ENCODE measurements around the gene FBXL13. TPM values are rescaled to one million over a fixed set of nuclear protein-coding genes. Genes with fewer than 3 reads are reported as not detected.
"Not testable (repeated sequence)": the region's sequence is repeated elsewhere in the genome, so short reads cannot be mapped to it uniquely, and the experiment has no call there.

Gene FBXL13
- total RNA-seq, 4 donors from 2014 or later: 0.20 to 3.5 (median 1.8) TPM

DNA sequence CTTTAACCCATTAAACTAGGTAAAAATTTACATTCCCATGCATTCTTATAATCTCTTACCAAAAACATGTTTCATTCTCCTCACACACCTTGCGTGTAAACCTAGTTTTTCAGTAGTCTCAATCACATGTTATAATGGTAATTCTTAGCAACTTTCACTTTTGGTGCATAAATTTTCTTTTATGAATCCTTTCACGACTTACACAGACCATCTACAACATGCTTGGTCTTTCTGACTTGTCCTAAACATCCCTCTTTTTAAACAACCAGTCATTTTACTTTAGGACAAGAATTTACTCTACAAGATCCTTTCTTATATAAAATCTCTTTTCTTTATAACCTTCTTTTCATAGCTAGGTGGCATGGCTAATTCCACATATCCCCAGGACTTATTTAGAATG is 25.8 kb downstream of the FBXL13 start:
- WGBS, 2 donors: 88 to 93% methylated on average over 2 of the region's 2 CpGs

DNA sequence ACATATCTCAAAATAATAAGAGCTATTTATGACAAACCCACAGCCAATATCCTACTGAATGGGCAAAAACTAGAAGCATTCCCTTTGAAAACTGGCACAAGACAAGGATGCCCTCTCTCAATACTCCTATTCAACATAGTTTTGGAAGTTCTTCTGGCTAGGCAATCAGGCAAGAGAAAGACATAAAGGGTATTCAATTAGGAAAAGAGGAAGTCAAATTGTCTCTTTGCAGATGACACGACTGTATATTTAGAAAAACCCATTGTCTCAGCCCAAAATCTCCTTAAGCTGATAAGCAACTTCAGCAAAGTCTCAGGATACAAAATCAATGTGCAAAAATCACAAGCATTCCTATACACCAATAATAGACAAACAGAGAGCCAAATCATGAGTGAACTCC is 32.8 kb downstream of the FBXL13 start:
- not testable (repeated sequence) for H3K4me1 ChIP-seq; H3K27ac ChIP-seq; DNase-seq (ENCODE audit: low spot score in 2 of 2); H3K27me3 ChIP-seq; H3K4me3 ChIP-seq; H3K36me3 ChIP-seq
- WGBS, 2 donors: 71 to 73% methylated on average over 1 of the region's 1 CpG
- H3K9me3 ChIP-seq: peaks cover 0 to 14% (median 0%) of the 10 kb centered on the region in 4 donors

More for the DNA sequence above, 25.8 kb downstream of the FBXL13 start:
- Histone ChIP-seq H3K4me1 (no peaks in the 10 kb centered on the region), H3K27ac (no peak overlapping the region), H3K9me3 (peaks cover 0 to under 1% (median 0%) of the 10 kb centered on the region in 4 donors), H3K36me3 (no peaks in the 10 kb centered on the region), H3K4me3 (no peak overlapping the region), H3K27me3 (no peaks in the 10 kb centered on the region)
- no peak for DNase-seq (ENCODE audit: low spot score in 2 of 2)
- TF ChIP-seq EP300 (IDR thresholded peaks at IDR 0.05): no peak
- no peak for TF ChIP-seq POLR2A (IDR thresholded peaks at IDR 0.05)
- TF ChIP-seq, protein P1, sequence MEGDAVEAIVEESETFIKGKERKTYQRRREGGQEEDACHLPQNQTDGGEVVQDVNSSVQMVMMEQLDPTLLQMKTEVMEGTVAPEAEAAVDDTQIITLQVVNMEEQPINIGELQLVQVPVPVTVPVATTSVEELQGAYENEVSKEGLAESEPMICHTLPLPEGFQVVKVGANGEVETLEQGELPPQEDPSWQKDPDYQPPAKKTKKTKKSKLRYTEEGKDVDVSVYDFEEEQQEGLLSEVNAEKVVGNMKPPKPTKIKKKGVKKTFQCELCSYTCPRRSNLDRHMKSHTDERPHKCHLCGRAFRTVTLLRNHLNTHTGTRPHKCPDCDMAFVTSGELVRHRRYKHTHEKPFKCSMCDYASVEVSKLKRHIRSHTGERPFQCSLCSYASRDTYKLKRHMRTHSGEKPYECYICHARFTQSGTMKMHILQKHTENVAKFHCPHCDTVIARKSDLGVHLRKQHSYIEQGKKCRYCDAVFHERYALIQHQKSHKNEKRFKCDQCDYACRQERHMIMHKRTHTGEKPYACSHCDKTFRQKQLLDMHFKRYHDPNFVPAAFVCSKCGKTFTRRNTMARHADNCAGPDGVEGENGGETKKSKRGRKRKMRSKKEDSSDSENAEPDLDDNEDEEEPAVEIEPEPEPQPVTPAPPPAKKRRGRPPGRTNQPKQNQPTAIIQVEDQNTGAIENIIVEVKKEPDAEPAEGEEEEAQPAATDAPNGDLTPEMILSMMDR (IDR thresholded peaks at IDR 0.05): no peak

DNA sequence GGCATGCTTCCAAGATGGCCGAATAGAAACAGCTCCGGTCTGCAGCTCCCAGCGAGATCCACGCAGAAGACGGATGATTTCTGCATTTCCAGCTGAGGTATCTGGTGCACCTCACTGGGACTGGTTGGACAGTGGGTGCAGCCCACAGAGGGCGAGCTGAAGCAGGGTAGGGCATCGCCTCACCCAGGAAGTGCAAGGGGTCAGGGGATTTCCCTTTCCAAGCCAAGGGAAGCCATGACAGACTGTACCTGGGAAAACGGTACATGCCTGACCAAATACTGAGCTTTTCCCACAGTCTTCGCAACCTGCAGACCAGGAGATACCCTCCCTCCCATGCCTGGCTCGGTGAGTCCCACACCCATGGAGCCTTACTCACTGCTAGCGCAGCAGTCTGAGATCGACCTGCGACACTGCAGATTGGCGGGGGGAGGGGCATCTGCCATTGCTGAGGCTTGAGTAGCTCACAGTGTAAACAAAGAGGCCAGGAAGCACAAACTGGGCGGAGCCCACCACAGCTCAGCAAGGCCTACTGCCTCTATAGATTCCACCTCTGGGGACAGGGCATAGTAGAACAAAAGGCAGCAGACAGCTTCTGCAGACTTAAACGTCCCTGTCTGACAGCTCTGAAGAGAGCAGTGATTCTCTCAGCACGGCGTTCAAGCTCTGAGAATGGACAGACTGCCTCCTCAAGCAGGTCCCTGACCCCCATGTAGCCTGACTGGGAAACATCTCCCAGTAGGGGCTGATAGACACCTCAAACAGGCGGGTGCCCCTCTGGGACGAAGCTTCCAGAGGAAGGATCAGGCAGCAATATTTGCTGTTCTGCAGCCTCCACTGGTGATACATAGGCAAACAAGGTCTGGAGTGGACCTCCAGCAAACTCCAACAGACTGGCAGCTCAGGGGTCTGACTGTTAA is 36.5 kb downstream of the FBXL13 start:
- DNase-seq (ENCODE audit: low spot score in 2 of 2); H3K4me3 ChIP-seq; H3K4me1 ChIP-seq; H3K9me3 ChIP-seq; H3K27ac ChIP-seq; H3K36me3 ChIP-seq; H3K27me3 ChIP-seq: not testable (repeated sequence)
- WGBS, 2 donors: 75 to 80% methylated on average over 17 to 20 of the region's 20 CpGs

DNA sequence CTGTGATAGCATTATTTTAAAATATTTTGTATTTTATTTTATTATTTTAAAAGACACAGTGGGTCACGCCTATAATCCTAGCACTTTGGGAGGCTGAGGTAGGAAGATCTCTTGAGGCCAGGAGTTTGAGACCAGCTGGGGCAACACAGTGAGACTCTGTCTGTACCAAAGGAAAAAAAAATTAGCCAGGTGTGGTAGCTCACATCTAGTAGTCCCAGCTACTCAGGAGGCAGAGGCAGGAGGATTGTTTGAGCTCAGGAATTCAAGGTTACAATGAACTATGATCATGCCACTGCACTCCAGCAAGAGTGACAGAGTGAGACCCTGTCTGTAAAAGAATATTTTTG is 37.1 kb downstream of the FBXL13 start:
- no peaks in the 10 kb centered on the region for H3K36me3 ChIP-seq
- TF ChIP-seq POLR2A (IDR thresholded peaks at IDR 0.05) (no peak), EP300 (IDR thresholded peaks at IDR 0.05) (no peak)
- TF ChIP-seq, protein P1 (IDR thresholded peaks at IDR 0.05): no peak

DNA sequence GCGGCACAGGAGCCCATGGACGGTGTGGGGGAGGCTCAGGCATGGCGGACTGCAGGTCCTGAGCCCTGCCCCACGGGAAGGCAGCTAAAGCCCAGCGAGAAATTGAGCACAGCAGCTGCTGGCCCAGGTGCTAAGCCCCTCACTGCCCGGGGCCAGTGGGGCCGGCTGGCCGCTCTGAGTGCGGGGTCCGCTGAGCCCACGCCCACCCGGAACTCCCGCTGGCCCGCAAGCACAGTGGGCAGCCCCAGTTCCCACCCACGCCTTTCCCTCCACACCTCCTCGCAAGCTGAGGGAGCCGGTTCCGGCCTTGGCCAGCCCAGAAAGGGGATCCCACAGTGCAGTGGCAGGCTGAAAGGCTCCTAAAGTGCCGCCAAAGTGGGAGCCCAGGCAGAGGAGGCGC is 40.3 kb downstream of the FBXL13 start:
- not testable (repeated sequence) for H3K4me1 ChIP-seq; H3K4me3 ChIP-seq; H3K36me3 ChIP-seq; H3K9me3 ChIP-seq; H3K27ac ChIP-seq; H3K27me3 ChIP-seq; DNase-seq (ENCODE audit: low spot score in 2 of 2)
- 93 to 94% methylated on average over 7 to 17 of the region's 20 CpGs for WGBS, 2 donors

More for the DNA sequence above, 37.1 kb downstream of the FBXL13 start:
- Histone ChIP-seq H3K4me3 (no peak overlapping the region), H3K4me1 (no peaks in the 10 kb centered on the region), H3K9me3 (peaks cover 0 to 1% (median 0%) of the 10 kb centered on the region in 4 donors), H3K27me3 (no peaks in the 10 kb centered on the region), H3K27ac (no peak overlapping the region)
- no peak for DNase-seq (ENCODE audit: low spot score in 2 of 2)
- WGBS, 2 donors: 92 to 98% methylated on average over 1 of the region's 1 CpG

DNA sequence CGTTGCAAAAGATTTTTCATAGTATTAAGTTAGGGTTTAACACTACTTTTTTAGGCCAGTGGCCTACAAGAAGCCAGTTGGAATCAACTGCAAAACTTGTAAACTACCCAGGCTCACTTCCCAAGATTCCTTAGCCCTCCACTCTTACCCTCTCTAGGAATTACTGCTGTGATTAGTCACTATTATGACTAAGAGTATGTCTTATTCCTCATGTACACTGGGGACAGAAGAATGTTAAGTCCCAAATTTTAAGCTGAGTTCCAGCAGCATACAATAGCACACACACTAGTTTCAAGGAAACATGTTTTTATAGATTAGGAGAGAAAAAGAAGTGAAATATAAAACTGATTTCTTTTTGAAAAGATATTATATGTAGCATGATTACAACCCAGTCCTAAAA is 42.8 kb downstream of the FBXL13 start:
- no peak for DNase-seq (ENCODE audit: low spot score in 2 of 2)
- no peak overlapping the region for H3K4me3 ChIP-seq

More for the DNA sequence above, 42.8 kb downstream of the FBXL13 start:
- Histone ChIP-seq H3K4me1 (no peaks in the 10 kb centered on the region), H3K27ac (no peak overlapping the region), H3K27me3 (no peaks in the 10 kb centered on the region), H3K9me3 (no peaks in the 10 kb centered on the region), H3K36me3 (no peaks in the 10 kb centered on the region)
- WGBS, 2 donors: 73 to 85% methylated on average over 1 of the region's 1 CpG
- TF ChIP-seq POLR2A (IDR thresholded peaks at IDR 0.05): no peak
- TF ChIP-seq, protein P1 (IDR thresholded peaks at IDR 0.05): no peak
- no peak for TF ChIP-seq EP300 (IDR thresholded peaks at IDR 0.05)
